ENCODE measurements around the gene RELN. TPM values are rescaled to one million over a fixed set of nuclear protein-coding genes. Genes with fewer than 3 reads are reported as not detected.

RELN gene
- total and polyA plus RNA-seq, 9 of the 15 experiments (the other 6 are each of a cell fraction or from before 2014, with no cell fraction given) = 12.9 to 43.2 (median 18.1) TPM

DNA sequence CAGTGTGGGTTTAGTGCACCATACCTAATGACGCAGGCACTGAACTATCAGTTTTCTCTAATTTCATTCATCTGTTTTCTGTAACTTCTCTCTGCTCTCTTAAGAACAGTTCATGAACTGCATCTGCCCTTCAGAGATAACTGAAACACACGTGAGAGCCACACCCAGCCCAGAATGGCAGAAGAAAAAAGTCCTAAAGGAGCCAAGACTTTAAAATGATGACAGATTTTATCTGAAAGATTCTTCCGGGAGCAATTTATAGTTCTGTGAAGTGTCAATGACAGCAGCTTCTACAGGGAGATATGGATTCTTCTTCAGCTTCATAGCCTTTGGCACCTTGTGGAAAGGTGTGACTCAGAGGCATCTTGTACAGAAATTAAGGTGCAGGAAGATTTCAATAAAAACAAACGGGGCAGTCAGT lies 332.0 kb downstream of the RELN start (continued):
- TF ChIP-seq, protein P1, sequence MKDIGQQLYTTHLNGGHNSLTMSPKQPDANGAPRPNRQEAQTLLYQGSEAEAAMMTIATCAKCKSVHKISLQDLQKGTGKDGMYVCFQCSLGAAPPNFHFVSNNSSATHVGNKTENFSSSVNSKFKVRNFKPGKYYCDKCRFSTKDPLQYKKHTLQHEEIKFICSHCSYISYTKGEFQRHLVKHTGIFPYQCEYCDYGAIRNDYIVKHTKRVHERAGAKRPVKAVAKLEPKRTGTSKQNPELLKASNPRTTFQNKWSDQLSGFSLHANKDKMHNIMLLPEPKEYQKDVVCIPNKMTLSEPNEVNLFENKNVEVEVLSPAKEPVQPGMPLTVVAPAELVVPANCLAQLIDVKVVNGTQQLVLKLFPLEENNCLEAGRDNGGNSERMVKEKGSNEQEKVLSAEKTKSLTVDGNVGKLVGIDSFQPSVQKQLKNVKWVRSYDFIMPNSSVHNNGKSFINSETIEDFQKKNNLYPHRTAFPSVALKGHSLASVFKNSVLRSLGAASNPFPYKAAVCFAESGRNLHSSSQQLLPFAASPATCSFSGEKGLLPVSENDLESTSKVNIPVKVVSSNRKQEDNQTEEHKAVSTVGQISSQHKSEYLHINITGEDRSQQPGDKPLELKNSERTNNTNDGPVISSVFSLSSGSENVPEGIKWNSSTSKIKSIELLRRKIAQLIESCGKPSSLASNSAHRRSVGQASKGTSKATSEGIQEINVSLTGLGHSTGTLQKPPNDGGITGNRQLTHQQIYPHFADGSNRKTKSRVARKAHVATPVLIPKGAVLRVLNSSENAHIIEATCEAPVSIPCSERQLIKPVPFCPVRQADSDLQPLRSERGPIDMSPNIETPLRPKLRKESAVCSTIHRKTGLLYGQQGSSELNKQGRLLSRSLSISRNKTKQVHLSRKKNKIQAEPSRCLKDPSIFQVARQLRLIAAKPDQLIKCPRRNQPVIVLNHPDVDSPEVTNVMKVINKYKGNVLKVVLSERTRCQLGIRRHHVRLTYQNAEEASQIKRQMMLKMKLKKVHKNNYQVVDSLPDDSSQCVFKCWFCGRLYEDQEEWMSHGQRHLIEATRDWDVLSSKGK (CRISPR knock-in tag; IDR thresholded peaks at IDR 0.05) = no peak
- TF ChIP-seq, protein P2, sequence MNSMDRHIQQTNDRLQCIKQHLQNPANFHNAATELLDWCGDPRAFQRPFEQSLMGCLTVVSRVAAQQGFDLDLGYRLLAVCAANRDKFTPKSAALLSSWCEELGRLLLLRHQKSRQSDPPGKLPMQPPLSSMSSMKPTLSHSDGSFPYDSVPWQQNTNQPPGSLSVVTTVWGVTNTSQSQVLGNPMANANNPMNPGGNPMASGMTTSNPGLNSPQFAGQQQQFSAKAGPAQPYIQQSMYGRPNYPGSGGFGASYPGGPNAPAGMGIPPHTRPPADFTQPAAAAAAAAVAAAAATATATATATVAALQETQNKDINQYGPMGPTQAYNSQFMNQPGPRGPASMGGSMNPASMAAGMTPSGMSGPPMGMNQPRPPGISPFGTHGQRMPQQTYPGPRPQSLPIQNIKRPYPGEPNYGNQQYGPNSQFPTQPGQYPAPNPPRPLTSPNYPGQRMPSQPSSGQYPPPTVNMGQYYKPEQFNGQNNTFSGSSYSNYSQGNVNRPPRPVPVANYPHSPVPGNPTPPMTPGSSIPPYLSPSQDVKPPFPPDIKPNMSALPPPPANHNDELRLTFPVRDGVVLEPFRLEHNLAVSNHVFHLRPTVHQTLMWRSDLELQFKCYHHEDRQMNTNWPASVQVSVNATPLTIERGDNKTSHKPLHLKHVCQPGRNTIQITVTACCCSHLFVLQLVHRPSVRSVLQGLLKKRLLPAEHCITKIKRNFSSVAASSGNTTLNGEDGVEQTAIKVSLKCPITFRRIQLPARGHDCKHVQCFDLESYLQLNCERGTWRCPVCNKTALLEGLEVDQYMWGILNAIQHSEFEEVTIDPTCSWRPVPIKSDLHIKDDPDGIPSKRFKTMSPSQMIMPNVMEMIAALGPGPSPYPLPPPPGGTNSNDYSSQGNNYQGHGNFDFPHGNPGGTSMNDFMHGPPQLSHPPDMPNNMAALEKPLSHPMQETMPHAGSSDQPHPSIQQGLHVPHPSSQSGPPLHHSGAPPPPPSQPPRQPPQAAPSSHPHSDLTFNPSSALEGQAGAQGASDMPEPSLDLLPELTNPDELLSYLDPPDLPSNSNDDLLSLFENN (IDR thresholded peaks at IDR 0.05; ENCODE audit: low read depth in 2 of 2, low read length in 2 of 2) = no peak
- TF ChIP-seq ZNF347 (CRISPR knock-in tag; IDR thresholded peaks at IDR 0.05; ENCODE audit: low read depth) (no peak), ATF1 (CRISPR knock-in tag; IDR thresholded peaks at IDR 0.05) (no peak), ATF1 (tag; IDR thresholded peaks at IDR 0.05) (peak; percentile 72), HDAC3 (IDR thresholded peaks at IDR 0.05; ENCODE audit: borderline replicate concordance, partially characterized antibody) (peak; percentile 92), ELF4 (CRISPR knock-in tag; IDR thresholded peaks at IDR 0.05) (peak; percentile 74; the same call in 1 of the 2 replicates), ZEB2 (IDR thresholded peaks at IDR 0.05) (peak; percentile 96), CXXC5 (CRISPR knock-in tag; IDR thresholded peaks at IDR 0.05) (peak; percentile 78), NFE2 (IDR thresholded peaks at IDR 0.05; ENCODE audit: low read depth) (peak; percentile 50; the same call in 1 of the 2 replicates), BHLHE40 (IDR thresholded peaks at IDR 0.05; ENCODE audit: low read length) (peak; percentile 100), HDGF (IDR thresholded peaks at IDR 0.05) (no peak), SMARCC2 (IDR thresholded peaks at IDR 0.05; ENCODE audit: low read depth) (peak; percentile 90), TCF7L2 (IDR thresholded peaks at IDR 0.05; ENCODE audit: low read depth, low read length) (0 out of 2 replicates have a peak, but pooled peaks have one; percentile 57), FOXM1 (IDR thresholded peaks at IDR 0.05; ENCODE audit: low read depth) (peak; percentile 91), FOXM1 (CRISPR knock-in tag; IDR thresholded peaks at IDR 0.05; ENCODE audit: low read depth) (no peak), ERF (CRISPR knock-in tag; IDR thresholded peaks at IDR 0.05) (no peak)
- TF ChIP-seq, protein P3, sequence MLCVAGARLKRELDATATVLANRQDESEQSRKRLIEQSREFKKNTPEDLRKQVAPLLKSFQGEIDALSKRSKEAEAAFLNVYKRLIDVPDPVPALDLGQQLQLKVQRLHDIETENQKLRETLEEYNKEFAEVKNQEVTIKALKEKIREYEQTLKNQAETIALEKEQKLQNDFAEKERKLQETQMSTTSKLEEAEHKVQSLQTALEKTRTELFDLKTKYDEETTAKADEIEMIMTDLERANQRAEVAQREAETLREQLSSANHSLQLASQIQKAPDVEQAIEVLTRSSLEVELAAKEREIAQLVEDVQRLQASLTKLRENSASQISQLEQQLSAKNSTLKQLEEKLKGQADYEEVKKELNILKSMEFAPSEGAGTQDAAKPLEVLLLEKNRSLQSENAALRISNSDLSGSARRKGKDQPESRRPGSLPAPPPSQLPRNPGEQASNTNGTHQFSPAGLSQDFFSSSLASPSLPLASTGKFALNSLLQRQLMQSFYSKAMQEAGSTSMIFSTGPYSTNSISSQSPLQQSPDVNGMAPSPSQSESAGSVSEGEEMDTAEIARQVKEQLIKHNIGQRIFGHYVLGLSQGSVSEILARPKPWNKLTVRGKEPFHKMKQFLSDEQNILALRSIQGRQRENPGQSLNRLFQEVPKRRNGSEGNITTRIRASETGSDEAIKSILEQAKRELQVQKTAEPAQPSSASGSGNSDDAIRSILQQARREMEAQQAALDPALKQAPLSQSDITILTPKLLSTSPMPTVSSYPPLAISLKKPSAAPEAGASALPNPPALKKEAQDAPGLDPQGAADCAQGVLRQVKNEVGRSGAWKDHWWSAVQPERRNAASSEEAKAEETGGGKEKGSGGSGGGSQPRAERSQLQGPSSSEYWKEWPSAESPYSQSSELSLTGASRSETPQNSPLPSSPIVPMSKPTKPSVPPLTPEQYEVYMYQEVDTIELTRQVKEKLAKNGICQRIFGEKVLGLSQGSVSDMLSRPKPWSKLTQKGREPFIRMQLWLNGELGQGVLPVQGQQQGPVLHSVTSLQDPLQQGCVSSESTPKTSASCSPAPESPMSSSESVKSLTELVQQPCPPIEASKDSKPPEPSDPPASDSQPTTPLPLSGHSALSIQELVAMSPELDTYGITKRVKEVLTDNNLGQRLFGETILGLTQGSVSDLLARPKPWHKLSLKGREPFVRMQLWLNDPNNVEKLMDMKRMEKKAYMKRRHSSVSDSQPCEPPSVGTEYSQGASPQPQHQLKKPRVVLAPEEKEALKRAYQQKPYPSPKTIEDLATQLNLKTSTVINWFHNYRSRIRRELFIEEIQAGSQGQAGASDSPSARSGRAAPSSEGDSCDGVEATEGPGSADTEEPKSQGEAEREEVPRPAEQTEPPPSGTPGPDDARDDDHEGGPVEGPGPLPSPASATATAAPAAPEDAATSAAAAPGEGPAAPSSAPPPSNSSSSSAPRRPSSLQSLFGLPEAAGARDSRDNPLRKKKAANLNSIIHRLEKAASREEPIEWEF (CRISPR knock-in tag; IDR thresholded peaks at IDR 0.05) = peak; percentile 65; the same call in 1 of the 2 replicates
